ENCODE measurements around the gene CLDN5.

- TF ChIP-seq CTCF (IDR thresholded peaks at IDR 0.05) (no peak), POLR2A (IDR thresholded peaks at IDR 0.05) (no peak)
These were observed 2.5 kb upstream of the CLDN5 start for GRCh38 chr22:19526702-19527111.

Data from tibial nerve (tissue), 3 donors.